GM12801 (cell line): ENCODE results near the gene NKX1-1.

Source experiments
- CTCF ChIP-seq: IDR thresholded peaks from one replicate; pipeline ENCODE4 v1.5.1; 2011; ENCODE audit warnings: control low read depth; ENCODE audit not compliant: insufficient read length; ENCODE audit errors: extremely low read depth

The NKX1-1 gene

GRCh38 chr4:1380368-1381151 lies 25.7 kb downstream of the NKX1-1 start:
- TF ChIP-seq CTCF: no peak

- no peak for TF ChIP-seq CTCF
Measured at GRCh38 chr4:1379801-1380331, 26.4 kb downstream of the NKX1-1 start.

DNA sequence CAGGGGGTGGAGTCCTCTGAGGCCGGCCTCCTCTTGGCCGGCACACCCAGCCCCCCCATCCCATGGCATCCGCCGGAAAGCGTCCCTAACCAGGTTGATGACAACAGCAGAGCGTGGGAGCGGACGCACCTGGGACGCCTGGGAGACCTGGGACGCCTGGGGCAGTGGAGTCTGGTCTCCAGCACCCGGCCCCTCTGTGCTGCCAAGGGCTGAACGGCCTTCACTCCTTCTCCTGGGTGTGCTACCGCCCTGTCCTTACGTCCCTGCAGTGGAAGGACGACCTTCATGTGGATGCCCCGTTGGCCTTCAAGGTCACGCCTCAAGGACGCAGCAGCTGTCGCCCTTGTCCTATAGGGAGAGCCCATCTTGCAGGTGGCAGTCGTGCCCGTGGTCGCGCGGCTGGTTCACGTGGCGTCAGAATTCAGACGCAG lies 26.9 kb downstream of the NKX1-1 start:
- TF ChIP-seq CTCF: no peak

GRCh38 chr4:1378559-1379231 lies 27.5 kb downstream of the NKX1-1 start:
- TF ChIP-seq CTCF: no peak

- TF ChIP-seq CTCF: no peak
Measured at GRCh38 chr4:1377606-1378261, 28.5 kb downstream of the NKX1-1 start.

DNA sequence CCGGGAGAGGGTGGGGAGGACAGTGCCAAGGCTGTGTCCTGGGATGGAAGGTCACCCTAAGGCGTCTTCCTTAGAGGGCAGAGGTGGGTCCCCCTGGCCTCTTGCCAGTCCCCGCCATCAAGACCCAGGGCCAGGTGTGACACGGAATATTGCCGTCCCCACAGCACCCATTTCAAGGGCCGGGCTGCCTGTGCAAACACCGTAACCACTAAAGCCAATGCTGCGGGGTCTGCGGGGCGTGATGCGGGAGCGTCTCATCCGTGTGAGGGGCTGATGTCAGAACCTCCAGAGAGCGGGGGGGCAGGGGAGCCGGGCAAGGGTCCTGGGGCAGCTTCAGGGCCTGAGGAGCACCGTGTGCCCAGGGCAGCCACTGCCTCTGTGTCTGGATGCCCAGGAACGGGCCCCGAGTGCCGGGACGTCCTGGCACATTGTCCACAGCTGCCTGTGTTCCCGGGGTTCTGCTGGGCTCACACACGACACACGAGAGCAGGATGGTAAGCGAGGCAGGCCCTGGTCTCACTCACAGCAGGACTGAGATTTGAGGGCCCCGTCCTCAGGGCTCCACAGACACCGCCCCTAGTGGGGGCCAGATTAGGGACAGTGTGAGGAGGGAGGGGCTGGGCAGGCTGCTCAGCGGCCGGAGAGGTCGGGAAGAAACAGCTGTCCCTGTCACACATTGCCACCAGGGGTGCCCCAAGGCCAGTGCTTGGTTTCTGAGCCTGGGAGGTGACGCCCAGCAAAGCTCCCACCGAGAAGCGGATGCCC lies 29.2 kb downstream of the NKX1-1 start:
- TF ChIP-seq CTCF: no peak
